Hematopoietic multipotent progenitor cell treated with erythropoietin and hydrocortisone succinate and interleukin-3 and kit ligand, for 6 days (in vitro differentiated cells): ENCODE data around the gene UTY.

ENCODE experiments used
- DNase-seq: peaks from one replicate; pipeline ENCODE4 v3.0.0-alpha.2; 2015

The UTY gene

GRCh38 chrY:13479828-13480227, at the start of gene UTY:
Gene UTY, minus strand, starts transcription at chrY:13480033. Its CDS starts 368 bp downstream, at chrY:13479665.
- peak; percentile 95 for DNase-seq

- DNase-seq: no peak
Measured at GRCh38 chrY:13520474-13520873, 40.6 kb upstream of the UTY start.

- peak; percentile 27 for DNase-seq
Measured at GRCh38 chrY:13501215-13501614, 21.4 kb upstream of the UTY start.

GRCh38 chrY:13493737-13494136, 13.9 kb upstream of the UTY start:
- DNase-seq: no peak

GRCh38 chrY:13492408-13492807, 12.6 kb upstream of the UTY start:
- DNase-seq: no peak

- peak; percentile 41 for DNase-seq
Measured at GRCh38 chrY:13488738-13489137, 8.9 kb upstream of the UTY start.

GRCh38 chrY:13479121-13479711, 617 bp downstream of the UTY start:
- peak; percentile 57 for DNase-seq

- peak; percentile 89 for DNase-seq
Measured at GRCh38 chrY:13478126-13478785, 1.6 kb downstream of the UTY start.

GRCh38 chrY:13474997-13475396, 4.8 kb downstream of the UTY start:
- DNase-seq: no peak

- DNase-seq: no peak
Measured at GRCh38 chrY:13451572-13451971, 28.3 kb downstream of the UTY start.

GRCh38 chrY:13450596-13451130, 29.2 kb downstream of the UTY start:
- no peak for DNase-seq

- peak; percentile 26 for DNase-seq
Measured at GRCh38 chrY:13445566-13445965, 34.3 kb downstream of the UTY start.

GRCh38 chrY:13443146-13443545, 36.7 kb downstream of the UTY start:
- peak; percentile 70 for DNase-seq

GRCh38 chrY:13440811-13441210, 39.0 kb downstream of the UTY start:
- no peak for DNase-seq

GRCh38 chrY:13435968-13436937, 43.6 kb downstream of the UTY start:
- peak; percentile 73 for DNase-seq

- peak; percentile 63 for DNase-seq
Measured at GRCh38 chrY:13435206-13435967, 44.4 kb downstream of the UTY start.

- DNase-seq: no peak
Measured at GRCh38 chrY:13432293-13433025, 47.4 kb downstream of the UTY start.

GRCh38 chrY:13429551-13429950, 50.3 kb downstream of the UTY start:
- DNase-seq: no peak

- peak; percentile 65 for DNase-seq
Measured at GRCh38 chrY:13423281-13423732, 56.5 kb downstream of the UTY start.

- DNase-seq: no peak
Measured at GRCh38 chrY:13416869-13417661, 62.8 kb downstream of the UTY start.

GRCh38 chrY:13415556-13415955, 64.3 kb downstream of the UTY start:
- no peak for DNase-seq
